Liver (tissue), 3 donors: ENCODE measurements around the gene C2.

ENCODE experiments used
- HNF4G ChIP-seq: IDR thresholded peaks from 2 replicates; pipeline ENCODE4 v1.6.1; 2016; ENCODE audit warnings: antibody characterized with exemption
- RAD21 ChIP-seq, 2 donors: IDR thresholded peaks; 2 replicates each; pipeline ENCODE4 v1.6.1; 2016; ENCODE audit warnings: antibody characterized with exemption in 2 of 2, mild to moderate bottlenecking in 2 of 2
- TF ChIP-seq, protein P1 (sequence below): fragments of 150-350 bp; IDR thresholded peaks from 2 replicates; pipeline ENCODE4 v1.5.1; 2017; ENCODE audit warnings: improper control_type of control experiment, low read depth, low read length; ENCODE audit not compliant: missing input control
- TF ChIP-seq, protein P2 (sequence below): IDR thresholded peaks from 2 replicates; pipeline ENCODE4 v1.6.1; 2016; ENCODE audit warnings: antibody characterized with exemption
- TF ChIP-seq, protein P3 (sequence below): IDR thresholded peaks from 2 replicates; pipeline ENCODE4 v1.6.1; 2016; ENCODE audit warnings: antibody characterized with exemption, mild to moderate bottlenecking
- TF ChIP-seq, protein P4 (sequence below): IDR thresholded peaks from 2 replicates; pipeline ENCODE4 v1.6.1; 2016; ENCODE audit warnings: antibody characterized with exemption
- donor health status: healthy.
- donor health status: healthy.

DNA sequence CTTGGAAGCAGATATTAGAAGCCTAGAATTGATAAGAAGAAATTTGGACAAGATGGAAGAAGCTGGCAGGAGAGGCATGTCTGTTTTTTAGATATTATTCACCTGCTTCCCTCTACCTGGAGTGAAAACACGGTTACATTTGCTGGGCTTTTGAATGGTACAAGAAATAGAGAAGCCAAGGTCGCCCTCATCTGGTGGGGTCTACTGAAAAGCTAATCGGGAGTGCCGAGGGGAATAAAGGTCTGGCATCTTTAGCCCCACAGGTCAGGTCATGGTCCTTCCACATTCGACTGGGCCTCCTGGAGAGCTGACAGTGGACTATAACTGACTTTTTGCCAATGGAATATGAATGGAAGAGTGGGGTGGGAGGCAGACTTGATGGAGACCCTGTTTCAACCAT, 4.6 kb upstream of the C2 start:
- TF ChIP-seq, protein P1, sequence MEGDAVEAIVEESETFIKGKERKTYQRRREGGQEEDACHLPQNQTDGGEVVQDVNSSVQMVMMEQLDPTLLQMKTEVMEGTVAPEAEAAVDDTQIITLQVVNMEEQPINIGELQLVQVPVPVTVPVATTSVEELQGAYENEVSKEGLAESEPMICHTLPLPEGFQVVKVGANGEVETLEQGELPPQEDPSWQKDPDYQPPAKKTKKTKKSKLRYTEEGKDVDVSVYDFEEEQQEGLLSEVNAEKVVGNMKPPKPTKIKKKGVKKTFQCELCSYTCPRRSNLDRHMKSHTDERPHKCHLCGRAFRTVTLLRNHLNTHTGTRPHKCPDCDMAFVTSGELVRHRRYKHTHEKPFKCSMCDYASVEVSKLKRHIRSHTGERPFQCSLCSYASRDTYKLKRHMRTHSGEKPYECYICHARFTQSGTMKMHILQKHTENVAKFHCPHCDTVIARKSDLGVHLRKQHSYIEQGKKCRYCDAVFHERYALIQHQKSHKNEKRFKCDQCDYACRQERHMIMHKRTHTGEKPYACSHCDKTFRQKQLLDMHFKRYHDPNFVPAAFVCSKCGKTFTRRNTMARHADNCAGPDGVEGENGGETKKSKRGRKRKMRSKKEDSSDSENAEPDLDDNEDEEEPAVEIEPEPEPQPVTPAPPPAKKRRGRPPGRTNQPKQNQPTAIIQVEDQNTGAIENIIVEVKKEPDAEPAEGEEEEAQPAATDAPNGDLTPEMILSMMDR: peak; percentile 33
- TF ChIP-seq, protein P2, sequence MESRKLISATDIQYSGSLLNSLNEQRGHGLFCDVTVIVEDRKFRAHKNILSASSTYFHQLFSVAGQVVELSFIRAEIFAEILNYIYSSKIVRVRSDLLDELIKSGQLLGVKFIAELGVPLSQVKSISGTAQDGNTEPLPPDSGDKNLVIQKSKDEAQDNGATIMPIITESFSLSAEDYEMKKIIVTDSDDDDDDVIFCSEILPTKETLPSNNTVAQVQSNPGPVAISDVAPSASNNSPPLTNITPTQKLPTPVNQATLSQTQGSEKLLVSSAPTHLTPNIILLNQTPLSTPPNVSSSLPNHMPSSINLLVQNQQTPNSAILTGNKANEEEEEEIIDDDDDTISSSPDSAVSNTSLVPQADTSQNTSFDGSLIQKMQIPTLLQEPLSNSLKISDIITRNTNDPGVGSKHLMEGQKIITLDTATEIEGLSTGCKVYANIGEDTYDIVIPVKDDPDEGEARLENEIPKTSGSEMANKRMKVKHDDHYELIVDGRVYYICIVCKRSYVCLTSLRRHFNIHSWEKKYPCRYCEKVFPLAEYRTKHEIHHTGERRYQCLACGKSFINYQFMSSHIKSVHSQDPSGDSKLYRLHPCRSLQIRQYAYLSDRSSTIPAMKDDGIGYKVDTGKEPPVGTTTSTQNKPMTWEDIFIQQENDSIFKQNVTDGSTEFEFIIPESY: no peak
- TF ChIP-seq, protein P3, sequence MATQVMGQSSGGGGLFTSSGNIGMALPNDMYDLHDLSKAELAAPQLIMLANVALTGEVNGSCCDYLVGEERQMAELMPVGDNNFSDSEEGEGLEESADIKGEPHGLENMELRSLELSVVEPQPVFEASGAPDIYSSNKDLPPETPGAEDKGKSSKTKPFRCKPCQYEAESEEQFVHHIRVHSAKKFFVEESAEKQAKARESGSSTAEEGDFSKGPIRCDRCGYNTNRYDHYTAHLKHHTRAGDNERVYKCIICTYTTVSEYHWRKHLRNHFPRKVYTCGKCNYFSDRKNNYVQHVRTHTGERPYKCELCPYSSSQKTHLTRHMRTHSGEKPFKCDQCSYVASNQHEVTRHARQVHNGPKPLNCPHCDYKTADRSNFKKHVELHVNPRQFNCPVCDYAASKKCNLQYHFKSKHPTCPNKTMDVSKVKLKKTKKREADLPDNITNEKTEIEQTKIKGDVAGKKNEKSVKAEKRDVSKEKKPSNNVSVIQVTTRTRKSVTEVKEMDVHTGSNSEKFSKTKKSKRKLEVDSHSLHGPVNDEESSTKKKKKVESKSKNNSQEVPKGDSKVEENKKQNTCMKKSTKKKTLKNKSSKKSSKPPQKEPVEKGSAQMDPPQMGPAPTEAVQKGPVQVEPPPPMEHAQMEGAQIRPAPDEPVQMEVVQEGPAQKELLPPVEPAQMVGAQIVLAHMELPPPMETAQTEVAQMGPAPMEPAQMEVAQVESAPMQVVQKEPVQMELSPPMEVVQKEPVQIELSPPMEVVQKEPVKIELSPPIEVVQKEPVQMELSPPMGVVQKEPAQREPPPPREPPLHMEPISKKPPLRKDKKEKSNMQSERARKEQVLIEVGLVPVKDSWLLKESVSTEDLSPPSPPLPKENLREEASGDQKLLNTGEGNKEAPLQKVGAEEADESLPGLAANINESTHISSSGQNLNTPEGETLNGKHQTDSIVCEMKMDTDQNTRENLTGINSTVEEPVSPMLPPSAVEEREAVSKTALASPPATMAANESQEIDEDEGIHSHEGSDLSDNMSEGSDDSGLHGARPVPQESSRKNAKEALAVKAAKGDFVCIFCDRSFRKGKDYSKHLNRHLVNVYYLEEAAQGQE: no peak
- TF ChIP-seq HNF4G (no peak), RAD21 (IDR thresholded peaks at IDR 0.05) (peak; percentile 72)
- TF ChIP-seq, protein P4, sequence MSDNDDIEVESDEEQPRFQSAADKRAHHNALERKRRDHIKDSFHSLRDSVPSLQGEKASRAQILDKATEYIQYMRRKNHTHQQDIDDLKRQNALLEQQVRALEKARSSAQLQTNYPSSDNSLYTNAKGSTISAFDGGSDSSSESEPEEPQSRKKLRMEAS: no peak
